ENCODE data around the gene MRI1.

MRI1 gene

GRCh38 chr19:13803038-13803437 is 38.7 kb downstream of the MRI1 start:
- Histone ChIP-seq H2AK5ac (ENCODE audit: low read length) (no peak overlapping the region), H4K8ac (ENCODE audit: low read depth, low read length) (no peak overlapping the region), H3K56ac (ENCODE audit: low read length) (no peak overlapping the region), H3K27me3 (ENCODE audit: insufficient read depth, low read length, poor library complexity) (no peaks in the 10 kb centered on the region), H3K18ac (ENCODE audit: low read length) (no peak overlapping the region), H2BK5ac (ENCODE audit: low read length) (no peak overlapping the region), H3K79me1 (ENCODE audit: low read length) (peaks cover 6% of the 10 kb centered on the region), H3K4me3 (ENCODE audit: low read length) (no peak overlapping the region), H3K4me1 (ENCODE audit: control insufficient read depth, low read depth, low read length) (no peaks in the 10 kb centered on the region), H3K4me2 (ENCODE audit: low read length) (no peak overlapping the region), H3K9ac (ENCODE audit: low read length) (no peak overlapping the region), H3K4ac (ENCODE audit: low read depth, low read length) (no peak overlapping the region), H3K36me3 (ENCODE audit: control insufficient read depth, insufficient read depth, low read length) (peaks cover 2% of the 10 kb centered on the region), H2BK120ac (ENCODE audit: low read depth, low read length) (no peak overlapping the region), H4K5ac (ENCODE audit: low read length) (no peak overlapping the region), H3K27ac (ENCODE audit: low read depth, low read length) (no peak overlapping the region), H2BK15ac (replicated peaks; ENCODE audit: low read depth) (no peak overlapping the region), H3K79me2 (ENCODE audit: control insufficient read depth, insufficient read depth, low read length) (no peaks in the 10 kb centered on the region), H3K23ac (ENCODE audit: low read length) (no peak overlapping the region)
- DNase-seq, result no peak
- WGBS (ENCODE audit: extremely low coverage, insufficient coverage, low lambda C conversion rate), result no CpG with 5 or more reads among the region's 9 CpGs

- DNase-seq, result peak; percentile 80
- no peak overlapping the region for H3K56ac ChIP-seq (ENCODE audit: low read length)
These were observed 40.7 kb downstream of the MRI1 start for GRCh38 chr19:13804830-13805683.

GRCh38 chr19:13806728-13807127 is 42.4 kb downstream of the MRI1 start:
- Histone ChIP-seq H3K18ac (ENCODE audit: low read length) (no peak overlapping the region), H2AK5ac (ENCODE audit: low read length) (no peak overlapping the region), H3K4me3 (ENCODE audit: low read length) (no peak overlapping the region), H3K56ac (ENCODE audit: low read length) (no peak overlapping the region), H3K79me1 (ENCODE audit: low read length) (peaks cover 4% of the 10 kb centered on the region), H2BK120ac (ENCODE audit: low read depth, low read length) (no peak overlapping the region), H2BK15ac (replicated peaks; ENCODE audit: low read depth) (no peak overlapping the region), H3K4me1 (ENCODE audit: control insufficient read depth, low read depth, low read length) (no peaks in the 10 kb centered on the region), H2BK5ac (ENCODE audit: low read length) (no peak overlapping the region), H4K8ac (ENCODE audit: low read depth, low read length) (no peak overlapping the region), H3K9ac (ENCODE audit: low read length) (no peak overlapping the region), H4K5ac (ENCODE audit: low read length) (no peak overlapping the region), H3K4me2 (ENCODE audit: low read length) (no peak overlapping the region), H3K36me3 (ENCODE audit: control insufficient read depth, insufficient read depth, low read length) (peaks cover 7% of the 10 kb centered on the region), H3K27ac (ENCODE audit: low read depth, low read length) (no peak overlapping the region), H3K79me2 (ENCODE audit: control insufficient read depth, insufficient read depth, low read length) (no peaks in the 10 kb centered on the region), H3K27me3 (ENCODE audit: insufficient read depth, low read length, poor library complexity) (no peaks in the 10 kb centered on the region), H3K23ac (ENCODE audit: low read length) (no peak overlapping the region), H3K4ac (ENCODE audit: low read depth, low read length) (no peak overlapping the region)
- DNase-seq, result no peak
- WGBS (ENCODE audit: extremely low coverage, insufficient coverage, low lambda C conversion rate), result 100% methylated on average over 1 of the region's 3 CpGs

More at GRCh38 chr19:13804830-13805683, 40.7 kb downstream of the MRI1 start:
- Histone ChIP-seq H2BK120ac (ENCODE audit: low read depth, low read length) (no peak overlapping the region), H3K4me3 (ENCODE audit: low read length) (no peak overlapping the region), H3K18ac (ENCODE audit: low read length) (no peak overlapping the region), H3K4me1 (ENCODE audit: control insufficient read depth, low read depth, low read length) (no peaks in the 10 kb centered on the region), H3K23ac (ENCODE audit: low read length) (no peak overlapping the region), H3K36me3 (ENCODE audit: control insufficient read depth, insufficient read depth, low read length) (peaks cover 7% of the 10 kb centered on the region), H2BK15ac (replicated peaks; ENCODE audit: low read depth) (no peak overlapping the region), H2AK5ac (ENCODE audit: low read length) (no peak overlapping the region), H3K27ac (ENCODE audit: low read depth, low read length) (no peak overlapping the region), H3K27me3 (ENCODE audit: insufficient read depth, low read length, poor library complexity) (no peaks in the 10 kb centered on the region), H3K79me1 (ENCODE audit: low read length) (peaks cover 4% of the 10 kb centered on the region), H4K5ac (ENCODE audit: low read length) (no peak overlapping the region), H3K4me2 (ENCODE audit: low read length) (no peak overlapping the region), H3K4ac (ENCODE audit: low read depth, low read length) (no peak overlapping the region), H3K9ac (ENCODE audit: low read length) (no peak overlapping the region), H4K8ac (ENCODE audit: low read depth, low read length) (no peak overlapping the region), H2BK5ac (ENCODE audit: low read length) (no peak overlapping the region), H3K79me2 (ENCODE audit: control insufficient read depth, insufficient read depth, low read length) (no peaks in the 10 kb centered on the region)
- no CpG with 5 or more reads among the region's 35 CpGs for WGBS (ENCODE audit: extremely low coverage, insufficient coverage, low lambda C conversion rate)

- peaks cover 7% of the 10 kb centered on the region for H3K36me3 ChIP-seq (ENCODE audit: control insufficient read depth, insufficient read depth, low read length)
- no CpG with 5 or more reads among the region's 3 CpGs for WGBS (ENCODE audit: extremely low coverage, insufficient coverage, low lambda C conversion rate)
These were observed 43.2 kb downstream of the MRI1 start for GRCh38 chr19:13807421-13808021.

GRCh38 chr19:13808856-13809255 is 44.5 kb downstream of the MRI1 start:
- WGBS (ENCODE audit: extremely low coverage, insufficient coverage, low lambda C conversion rate), result no CpG with 5 or more reads among the region's 34 CpGs

More at GRCh38 chr19:13807421-13808021, 43.2 kb downstream of the MRI1 start:
- no peak overlapping the region for H3K56ac ChIP-seq (ENCODE audit: low read length)
- no peak overlapping the region for H3K27ac ChIP-seq (ENCODE audit: low read depth, low read length)
- no peaks in the 10 kb centered on the region for H3K4me1 ChIP-seq (ENCODE audit: control insufficient read depth, low read depth, low read length)
- H3K79me1 ChIP-seq (ENCODE audit: low read length), result peaks cover 4% of the 10 kb centered on the region
- H3K79me2 ChIP-seq (ENCODE audit: control insufficient read depth, insufficient read depth, low read length), result no peaks in the 10 kb centered on the region
- no peaks in the 10 kb centered on the region for H3K27me3 ChIP-seq (ENCODE audit: insufficient read depth, low read length, poor library complexity)
- H3K9ac ChIP-seq (ENCODE audit: low read length), result no peak overlapping the region
- no peak overlapping the region for H4K5ac ChIP-seq (ENCODE audit: low read length)
- no peak overlapping the region for H3K4me2 ChIP-seq (ENCODE audit: low read length)
- H3K4ac ChIP-seq (ENCODE audit: low read depth, low read length), result no peak overlapping the region
- H2BK120ac ChIP-seq (ENCODE audit: low read depth, low read length), result no peak overlapping the region
- H2AK5ac ChIP-seq (ENCODE audit: low read length), result no peak overlapping the region
- no peak overlapping the region for H2BK15ac ChIP-seq (replicated peaks; ENCODE audit: low read depth)
- DNase-seq, result no peak
- no peak overlapping the region for H3K23ac ChIP-seq (ENCODE audit: low read length)
- H3K18ac ChIP-seq (ENCODE audit: low read length), result no peak overlapping the region
- H3K4me3 ChIP-seq (ENCODE audit: low read length), result no peak overlapping the region
- no peak overlapping the region for H4K8ac ChIP-seq (ENCODE audit: low read depth, low read length)
- no peak overlapping the region for H2BK5ac ChIP-seq (ENCODE audit: low read length)

More at GRCh38 chr19:13808856-13809255, 44.5 kb downstream of the MRI1 start:
- Histone ChIP-seq H3K4me2 (ENCODE audit: low read length) (no peak overlapping the region), H3K56ac (ENCODE audit: low read length) (no peak overlapping the region), H3K4me3 (ENCODE audit: low read length) (no peak overlapping the region), H2BK15ac (replicated peaks; ENCODE audit: low read depth) (no peak overlapping the region), H3K18ac (ENCODE audit: low read length) (no peak overlapping the region), H2AK5ac (ENCODE audit: low read length) (no peak overlapping the region), H3K79me2 (ENCODE audit: control insufficient read depth, insufficient read depth, low read length) (no peaks in the 10 kb centered on the region), H2BK5ac (ENCODE audit: low read length) (no peak overlapping the region), H3K27me3 (ENCODE audit: insufficient read depth, low read length, poor library complexity) (no peaks in the 10 kb centered on the region), H2BK120ac (ENCODE audit: low read depth, low read length) (no peak overlapping the region), H3K79me1 (ENCODE audit: low read length) (peaks cover 4% of the 10 kb centered on the region), H3K36me3 (ENCODE audit: control insufficient read depth, insufficient read depth, low read length) (peaks cover 11% of the 10 kb centered on the region), H3K9ac (ENCODE audit: low read length) (no peak overlapping the region), H3K4me1 (ENCODE audit: control insufficient read depth, low read depth, low read length) (no peaks in the 10 kb centered on the region), H4K8ac (ENCODE audit: low read depth, low read length) (no peak overlapping the region), H3K27ac (ENCODE audit: low read depth, low read length) (no peak overlapping the region), H3K4ac (ENCODE audit: low read depth, low read length) (no peak overlapping the region), H4K5ac (ENCODE audit: low read length) (no peak overlapping the region), H3K23ac (ENCODE audit: low read length) (no peak overlapping the region)
- DNase-seq, result no peak
